DMS114 treated with DMSO at 0.1 percent for 48 hours (cell line): ENCODE data around the gene DPP10.
A peak's percentile ranks its signal among the peaks of the same experiment; 100 is the strongest.

ENCODE experiments used
- DNase-seq: peaks from one replicate; lab custom pipeline; 2025; ENCODE audit not compliant: unreplicated experiment; lab: John Stamatoyannopoulos, UW

Gene DPP10

DNA sequence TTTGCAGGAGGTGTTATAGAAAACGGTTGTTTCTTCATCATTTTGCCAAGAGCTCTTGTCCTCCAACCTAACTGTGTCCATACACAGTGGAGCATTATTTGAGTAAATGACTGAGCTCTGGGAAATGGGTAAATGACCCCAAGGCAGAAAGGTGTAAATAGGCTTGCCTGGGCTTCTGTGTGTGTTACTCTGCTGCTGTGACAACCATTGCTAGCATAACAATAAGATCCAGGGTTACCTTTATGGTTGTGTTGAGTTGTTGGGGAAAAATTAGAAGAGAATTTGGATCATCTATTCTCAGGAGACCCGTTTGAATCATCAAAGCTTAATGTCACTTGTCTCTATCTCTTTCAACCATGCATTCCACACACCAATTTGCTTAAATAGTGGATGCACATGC, 672.7 kb downstream of the DPP10 start:
- no peak for DNase-seq

DNA sequence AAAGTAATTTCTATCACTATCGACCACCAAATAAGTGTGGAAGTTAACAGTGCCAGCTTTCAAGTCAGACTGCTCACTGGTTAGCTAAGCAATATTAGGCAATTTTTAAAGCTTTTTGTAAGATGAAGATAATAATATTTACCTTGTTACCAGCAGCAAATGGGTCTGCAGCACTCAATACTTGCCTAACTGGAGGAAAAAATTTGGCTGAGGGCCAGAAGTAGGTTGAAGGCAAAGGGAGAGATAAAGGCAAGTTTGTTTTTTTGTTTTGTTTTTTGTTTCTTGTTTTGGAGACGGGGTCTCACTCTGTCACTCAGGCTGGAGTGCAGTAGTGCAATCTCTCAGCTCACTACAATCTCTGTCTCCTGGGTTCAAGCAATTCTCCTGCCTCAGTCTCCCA, 675.9 kb downstream of the DPP10 start:
- no peak for DNase-seq

DNA sequence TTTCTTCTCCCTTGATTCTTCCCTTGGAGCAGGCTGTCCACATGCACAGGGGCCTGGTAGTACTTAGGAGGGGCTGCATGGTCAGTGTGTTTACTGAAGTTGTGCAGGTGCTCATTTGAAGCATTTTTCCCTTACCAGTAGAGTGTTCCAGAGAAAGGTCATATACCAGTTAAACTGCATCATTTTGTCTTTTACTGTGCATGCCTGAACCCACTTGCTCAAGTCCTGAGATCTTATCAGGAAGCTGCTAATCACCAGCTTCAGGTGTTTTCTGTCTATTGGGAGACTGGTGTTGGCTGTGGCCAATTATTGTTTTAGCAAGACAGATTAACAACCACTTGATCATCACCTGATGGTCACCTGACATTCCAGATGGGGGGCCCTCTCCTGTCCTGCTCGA, 676.6 kb downstream of the DPP10 start:
- no peak for DNase-seq

- DNase-seq = no peak
These were observed 680.3 kb downstream of the DPP10 start for GRCh38 chr2:115122701-115123100.

DNA sequence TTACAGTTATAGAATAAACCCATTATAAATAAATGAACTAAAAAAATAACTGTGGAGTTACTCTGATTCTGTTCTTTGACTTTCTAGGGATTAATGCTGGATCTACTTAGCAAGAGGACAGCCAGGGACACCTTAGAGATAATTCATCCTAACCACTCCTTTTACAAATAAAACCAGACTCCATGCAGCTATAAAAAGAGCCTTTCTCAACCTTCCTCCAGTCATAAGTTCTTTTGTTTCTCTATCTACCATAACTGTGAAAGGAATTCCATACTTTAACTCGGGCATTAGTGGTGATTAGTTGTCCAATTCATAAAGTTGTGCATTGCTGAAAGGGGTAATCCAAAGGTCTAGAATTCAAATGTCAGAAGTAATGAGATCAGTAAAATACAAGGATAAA, 682.4 kb downstream of the DPP10 start:
- no peak for DNase-seq

- no peak for DNase-seq
These were observed 687.1 kb downstream of the DPP10 start for GRCh38 chr2:115129536-115129935.

DNA sequence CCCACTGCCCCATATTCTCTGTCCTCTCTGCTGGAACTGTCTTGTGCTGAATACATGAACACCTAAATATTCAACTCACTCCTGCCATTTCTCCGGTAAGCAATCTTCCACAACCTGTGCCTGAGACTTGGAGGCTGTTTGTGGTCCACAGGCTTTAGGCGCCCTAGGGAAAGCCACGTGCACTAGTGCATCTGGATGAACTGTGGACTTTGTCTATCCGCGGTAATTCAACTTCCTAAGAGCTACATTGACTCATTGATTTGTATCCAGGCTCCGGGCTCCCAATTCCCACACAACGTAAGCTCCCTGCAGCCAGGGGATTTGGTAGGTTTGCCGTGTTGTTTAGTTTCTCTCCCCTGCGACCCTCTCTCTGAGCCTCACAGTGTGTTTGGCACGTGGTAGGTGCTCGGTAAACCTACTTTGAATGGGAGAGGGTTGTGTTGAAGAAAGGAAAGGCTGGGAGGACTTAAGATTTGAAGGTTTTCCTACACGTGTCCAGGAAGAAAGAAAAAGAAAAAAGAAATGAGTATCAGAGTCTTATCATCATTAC, 718.2 kb downstream of the DPP10 start:
- DNase-seq = no peak

GRCh38 chr2:115161081-115161770, 718.8 kb downstream of the DPP10 start:
- DNase-seq = no peak

DNA sequence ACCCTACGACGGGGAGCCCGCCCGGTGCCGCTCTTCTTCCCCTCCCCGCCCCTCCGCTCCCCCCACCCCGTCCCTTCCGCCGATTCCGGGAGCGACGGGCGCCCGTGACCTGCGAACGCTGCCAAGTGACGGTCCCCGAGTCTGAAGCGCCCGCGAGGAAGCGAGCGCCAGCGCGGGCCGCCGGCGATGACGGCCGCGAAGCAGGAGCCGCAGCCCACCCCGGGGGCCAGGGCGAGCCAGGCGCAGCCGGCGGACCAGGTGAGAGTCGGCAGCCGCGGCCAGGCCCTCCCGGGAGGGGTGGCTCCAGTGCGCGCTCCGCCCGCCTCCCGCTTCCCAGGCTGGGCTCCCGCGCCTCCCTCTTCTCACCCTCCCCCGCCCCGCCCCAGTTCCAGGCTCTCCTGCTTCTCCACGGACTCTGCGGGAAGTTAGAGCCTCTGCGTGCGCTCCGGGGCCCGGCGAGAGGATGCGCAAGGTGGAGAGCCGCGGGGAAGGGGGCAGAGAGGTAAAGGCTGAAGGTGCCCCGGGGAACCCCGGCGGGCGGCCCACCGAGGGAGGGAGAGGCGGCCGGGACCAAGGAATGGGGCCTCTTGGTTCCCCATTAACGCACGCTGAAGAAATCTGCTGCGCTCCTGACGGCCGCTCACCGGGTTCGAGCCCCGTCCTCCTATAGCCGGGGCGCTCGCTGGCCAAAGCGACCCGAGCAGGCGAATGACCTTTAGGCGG, 719.5 kb downstream of the DPP10 start:
- no peak for DNase-seq

GRCh38 chr2:115162494-115163293, 720.3 kb downstream of the DPP10 start:
- no peak for DNase-seq

DNA sequence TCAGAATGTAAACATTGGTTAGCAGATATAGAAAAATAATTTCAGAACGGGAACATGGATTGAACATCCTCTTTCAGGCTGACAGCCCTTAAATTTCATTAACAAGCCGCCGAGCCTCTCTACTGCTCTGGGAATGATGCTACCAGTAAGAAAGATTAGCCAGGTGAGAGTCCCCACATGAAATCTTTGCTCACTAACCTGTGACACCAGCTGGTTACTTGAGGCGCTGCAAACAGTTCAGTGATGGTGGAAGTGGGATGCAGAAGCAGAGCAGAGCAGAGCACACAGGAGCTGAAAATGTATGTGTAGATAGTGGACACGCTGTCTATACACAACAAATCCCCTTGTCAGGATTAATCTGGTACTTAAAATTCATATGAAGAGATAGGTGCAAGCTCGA, 721.1 kb downstream of the DPP10 start:
- DNase-seq = no peak

DNA sequence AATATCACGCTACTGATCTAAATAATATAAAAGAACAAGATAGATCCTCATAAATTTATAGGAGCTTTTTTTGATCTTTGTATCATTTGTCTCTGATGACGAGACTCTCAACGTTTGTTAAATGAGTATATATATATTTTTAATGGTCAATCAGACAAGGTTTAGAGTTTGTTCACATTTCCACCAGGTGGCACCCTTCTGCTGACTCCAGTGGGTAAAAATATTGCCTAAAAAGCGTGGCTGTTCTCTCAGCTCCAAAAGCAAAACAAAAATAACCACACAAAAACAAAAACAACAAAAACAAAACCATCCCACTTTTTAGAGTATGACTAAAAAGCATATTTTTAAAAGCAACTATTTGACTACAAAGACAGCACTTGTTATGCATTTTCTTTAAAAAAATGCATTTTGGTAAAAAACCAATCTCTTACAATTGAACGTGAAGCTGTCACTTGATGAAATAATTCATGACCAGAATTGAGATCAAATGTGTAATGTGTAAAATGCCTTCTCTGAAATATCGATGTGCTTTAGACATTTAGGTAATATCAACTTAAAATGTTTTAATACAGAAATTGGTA, 723.2 kb downstream of the DPP10 start:
- DNase-seq = peak; percentile 20

DNA sequence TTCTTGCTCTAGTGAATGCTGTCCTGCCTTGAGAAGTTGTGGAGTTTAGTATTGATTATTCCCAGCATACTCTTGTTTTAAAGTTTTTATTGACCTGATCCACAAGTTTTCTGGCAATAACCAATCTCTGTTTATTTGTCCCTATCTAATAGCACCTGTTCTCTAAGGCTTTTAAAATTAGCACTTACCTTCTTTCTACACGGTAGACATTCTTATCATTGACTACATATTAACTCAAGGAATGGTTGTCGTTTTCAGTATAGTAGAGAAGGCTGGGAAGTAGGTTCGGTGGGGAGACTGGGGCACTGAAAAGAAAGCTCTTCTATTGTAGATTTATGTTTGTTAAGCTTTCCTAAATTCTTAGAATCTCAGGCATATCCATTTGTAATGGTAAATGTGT, 726.0 kb downstream of the DPP10 start:
- DNase-seq = no peak

- DNase-seq = no peak
These were observed 727.4 kb downstream of the DPP10 start for GRCh38 chr2:115169814-115170213.

GRCh38 chr2:115171751-115172150, 729.3 kb downstream of the DPP10 start:
- DNase-seq = no peak

- DNase-seq = no peak
These were observed 732.2 kb downstream of the DPP10 start for GRCh38 chr2:115174651-115175050.

DNA sequence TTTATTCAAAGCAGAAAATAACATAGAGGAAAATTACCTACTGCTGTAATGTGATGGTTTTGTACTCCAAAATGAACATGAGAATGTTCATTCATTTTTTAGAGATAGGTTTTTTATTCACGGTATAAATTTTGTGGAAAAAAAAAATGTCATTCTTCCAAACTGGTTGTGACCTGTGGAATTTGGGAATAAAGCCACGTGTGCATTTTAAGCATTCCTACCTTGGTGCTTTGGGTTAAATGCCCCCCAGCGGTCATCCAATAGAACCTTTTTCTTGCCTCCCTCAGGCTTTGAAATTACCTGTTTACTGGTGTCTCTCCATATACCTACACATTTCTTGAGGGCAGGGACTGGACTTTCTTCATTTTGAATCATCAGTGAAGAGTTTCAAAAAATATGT, 740.7 kb downstream of the DPP10 start:
- DNase-seq = no peak

- DNase-seq = no peak
These were observed 748.0 kb downstream of the DPP10 start for GRCh38 chr2:115190459-115190858.

- DNase-seq = no peak
These were observed 752.2 kb downstream of the DPP10 start for GRCh38 chr2:115194623-115195022.

- DNase-seq = no peak
These were observed 754.1 kb downstream of the DPP10 start for GRCh38 chr2:115196587-115196986.

DNA sequence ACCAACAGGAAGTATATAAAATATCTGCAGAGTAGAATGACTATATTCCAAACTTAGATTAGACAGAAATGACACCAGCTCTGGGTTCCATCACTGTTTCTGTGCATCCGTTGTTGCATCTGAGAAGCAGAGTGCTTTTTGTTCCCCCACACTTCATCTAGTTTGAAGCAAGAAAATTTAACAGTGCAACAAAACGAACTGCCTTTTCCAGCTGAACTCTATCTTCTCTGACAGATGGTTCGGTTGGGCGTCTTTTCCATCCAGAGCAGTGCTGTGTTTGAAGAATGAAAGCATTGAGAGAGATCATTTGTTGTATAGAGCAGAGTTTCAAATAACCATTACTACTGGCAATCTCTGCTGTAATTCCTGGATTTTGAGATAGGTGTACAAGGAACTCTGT, 757.5 kb downstream of the DPP10 start:
- no peak for DNase-seq
